Neural progenitor cell (in vitro differentiated cells): ENCODE measurements around the gene IQCK.

ENCODE experiments used
- EZH2 ChIP-seq: fragments of 200-600 bp; sonication (generic); IDR thresholded peaks from 2 replicates; pipeline ENCODE4 v1.6.1; 2017; ENCODE audit warnings: antibody characterized with exemption, mild to moderate bottlenecking, moderate library complexity
- EZH2phosphoT487 ChIP-seq: fragments of 200-600 bp; sonication (generic); IDR thresholded peaks from 2 replicates; pipeline ENCODE4 v1.6.1; 2017; ENCODE audit warnings: antibody characterized with exemption
- TF ChIP-seq, protein P1 (sequence below): fragments of 200-600 bp; sonication (generic); IDR thresholded peaks from 2 replicates; pipeline ENCODE4 v1.5.1; 2017; ENCODE audit warnings: antibody characterized with exemption, mild to moderate bottlenecking

DNA sequence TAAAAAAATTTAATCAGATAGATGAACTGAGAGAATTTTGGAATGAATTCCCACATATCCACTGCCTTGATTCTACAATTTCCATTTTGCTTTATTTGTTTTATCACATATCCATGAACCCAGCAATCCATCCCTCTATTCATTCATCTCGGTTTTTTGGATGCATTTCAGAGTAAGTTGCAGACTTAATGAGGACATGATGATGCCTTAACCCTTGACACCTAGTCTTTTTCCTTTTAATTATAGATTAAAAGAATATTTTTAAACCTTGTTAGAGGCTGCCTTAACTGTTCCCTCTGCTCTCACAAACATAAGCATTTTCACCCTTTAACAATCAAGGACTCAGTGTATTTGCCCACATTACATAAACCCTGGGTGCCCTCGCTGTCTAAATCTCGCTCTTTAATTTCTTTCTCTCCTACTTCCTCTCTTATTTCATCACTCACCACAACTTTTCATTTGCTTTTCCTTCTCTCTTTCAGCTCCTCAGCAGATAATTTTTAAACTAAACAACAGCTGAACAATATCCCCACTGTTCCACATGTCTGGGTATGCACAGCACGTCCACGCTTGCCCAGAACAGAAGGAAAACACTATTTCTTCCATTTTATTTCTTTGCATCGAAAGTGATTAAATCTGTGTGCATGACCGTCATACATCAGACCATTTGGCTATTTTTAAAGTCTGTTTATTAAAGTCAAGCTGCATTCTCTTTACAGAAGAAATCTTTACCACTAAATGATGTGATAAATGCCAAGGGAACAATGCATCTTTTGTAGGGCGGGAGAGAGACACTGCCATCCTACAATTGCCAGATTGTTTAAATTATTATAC lies 39.9 kb downstream of the IQCK start:
- TF ChIP-seq, protein P1, sequence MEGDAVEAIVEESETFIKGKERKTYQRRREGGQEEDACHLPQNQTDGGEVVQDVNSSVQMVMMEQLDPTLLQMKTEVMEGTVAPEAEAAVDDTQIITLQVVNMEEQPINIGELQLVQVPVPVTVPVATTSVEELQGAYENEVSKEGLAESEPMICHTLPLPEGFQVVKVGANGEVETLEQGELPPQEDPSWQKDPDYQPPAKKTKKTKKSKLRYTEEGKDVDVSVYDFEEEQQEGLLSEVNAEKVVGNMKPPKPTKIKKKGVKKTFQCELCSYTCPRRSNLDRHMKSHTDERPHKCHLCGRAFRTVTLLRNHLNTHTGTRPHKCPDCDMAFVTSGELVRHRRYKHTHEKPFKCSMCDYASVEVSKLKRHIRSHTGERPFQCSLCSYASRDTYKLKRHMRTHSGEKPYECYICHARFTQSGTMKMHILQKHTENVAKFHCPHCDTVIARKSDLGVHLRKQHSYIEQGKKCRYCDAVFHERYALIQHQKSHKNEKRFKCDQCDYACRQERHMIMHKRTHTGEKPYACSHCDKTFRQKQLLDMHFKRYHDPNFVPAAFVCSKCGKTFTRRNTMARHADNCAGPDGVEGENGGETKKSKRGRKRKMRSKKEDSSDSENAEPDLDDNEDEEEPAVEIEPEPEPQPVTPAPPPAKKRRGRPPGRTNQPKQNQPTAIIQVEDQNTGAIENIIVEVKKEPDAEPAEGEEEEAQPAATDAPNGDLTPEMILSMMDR, result no peak
- TF ChIP-seq EZH2phosphoT487 (no peak), EZH2 (no peak)
